Ishikawa (cell line): ENCODE results near the gene MAP3K19.

ENCODE experiments used
- CEBPB ChIP-seq: IDR thresholded peaks from 2 replicates; pipeline ENCODE4 v1.6.1; 2012
- CREB1 ChIP-seq: IDR thresholded peaks from 2 replicates; pipeline ENCODE4 v1.6.1; 2012; ENCODE audit warnings: low read depth
- EGR1 ChIP-seq: IDR thresholded peaks from 2 replicates; pipeline ENCODE4 v1.6.1; 2012
- EP300 ChIP-seq: IDR thresholded peaks from 2 replicates; pipeline ENCODE4 v1.6.1; 2012; ENCODE audit warnings: borderline replicate concordance
- FOXM1 ChIP-seq: IDR thresholded peaks from 2 replicates; pipeline ENCODE4 v1.6.1; 2012; ENCODE audit warnings: low read depth, borderline replicate concordance
- NFIC ChIP-seq: IDR thresholded peaks from 2 replicates; pipeline ENCODE4 v1.6.1; 2012
- RAD21 ChIP-seq: IDR thresholded peaks from 2 replicates; pipeline ENCODE4 v1.6.1; 2012; ENCODE audit warnings: low read depth
- TAF1 ChIP-seq: IDR thresholded peaks from 2 replicates; pipeline ENCODE4 v1.6.1; 2012; ENCODE audit warnings: low read depth, mild to moderate bottlenecking
- TCF12 ChIP-seq: IDR thresholded peaks from 2 replicates; pipeline ENCODE4 v1.6.1; 2012; ENCODE audit warnings: low read depth
- TEAD4 ChIP-seq: IDR thresholded peaks from 2 replicates; pipeline ENCODE4 v1.6.1; 2012
- YY1 ChIP-seq: IDR thresholded peaks from 2 replicates; pipeline ENCODE4 v1.6.1; 2012; ENCODE audit warnings: low read depth
- ZBTB7A ChIP-seq: IDR thresholded peaks from 2 replicates; pipeline ENCODE4 v1.6.1; 2012; ENCODE audit warnings: low read depth
- TF ChIP-seq, protein P1 (sequence below): IDR thresholded peaks from 2 replicates; pipeline ENCODE4 v1.6.1; 2012
- TF ChIP-seq, protein P2 (sequence below): IDR thresholded peaks from 2 replicates; pipeline ENCODE4 v1.6.1; 2012; ENCODE audit warnings: low read depth, mild to moderate bottlenecking
- TF ChIP-seq, protein P3 (sequence below): IDR thresholded peaks from 2 replicates; pipeline ENCODE4 v1.6.1; 2012

Gene MAP3K19

DNA sequence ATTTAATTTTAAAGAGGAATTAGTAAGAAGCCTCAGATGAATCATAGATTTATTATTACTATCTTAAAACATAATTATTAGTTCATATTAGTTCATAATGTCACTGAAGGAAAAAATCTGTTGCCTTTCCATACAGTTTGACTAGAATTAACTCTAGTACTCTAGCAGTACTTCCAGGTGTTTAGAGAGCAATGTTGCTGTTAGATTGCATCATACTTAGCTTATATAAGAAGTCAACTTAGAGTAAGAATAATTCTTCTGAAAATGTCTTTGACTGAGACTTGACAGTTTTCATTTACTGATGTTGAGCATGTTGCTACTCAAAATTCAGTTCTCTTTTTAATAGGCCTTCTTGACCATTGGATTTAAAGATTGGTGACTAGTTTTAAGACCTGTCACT is 9.5 kb upstream of the MAP3K19 start:
- TF ChIP-seq TCF12 (no peak), CEBPB (peak; percentile 70)

DNA sequence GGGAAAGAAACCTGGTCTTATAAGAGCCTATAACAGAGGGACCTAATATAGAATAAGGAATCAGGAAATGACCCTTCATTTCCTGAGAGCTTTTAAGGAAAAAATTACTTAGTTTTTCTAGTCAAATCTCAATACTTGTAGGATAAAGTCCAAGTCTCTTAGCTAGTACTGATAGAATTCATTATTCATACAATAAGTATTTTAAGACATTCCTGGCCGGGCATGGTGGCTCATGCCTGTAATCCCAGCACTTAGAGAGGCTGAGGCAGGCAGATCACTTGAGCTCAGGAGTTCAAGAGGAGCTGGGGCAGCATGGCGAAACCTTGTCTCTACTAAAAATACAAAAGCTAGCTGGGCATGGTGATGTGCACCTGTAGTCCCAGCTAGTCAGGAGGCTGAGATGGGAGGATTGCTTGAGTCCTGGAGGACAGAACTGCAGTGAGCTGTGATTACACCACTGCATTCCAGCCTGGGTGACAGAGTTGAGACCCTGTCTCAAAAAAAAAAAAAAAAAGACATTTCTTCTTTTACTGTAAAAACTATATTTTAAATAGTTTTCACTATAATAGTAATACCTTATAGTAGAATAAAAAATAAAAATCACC is 8.0 kb upstream of the MAP3K19 start:
- no peak for TF ChIP-seq EGR1
- no peak for TF ChIP-seq TCF12
- TF ChIP-seq TEAD4 = no peak
- TF ChIP-seq ZBTB7A = no peak
- no peak for TF ChIP-seq CREB1
- no peak for TF ChIP-seq TAF1
- no peak for TF ChIP-seq NFIC
- no peak for TF ChIP-seq RAD21
- TF ChIP-seq YY1 = no peak
- TF ChIP-seq, protein P1, sequence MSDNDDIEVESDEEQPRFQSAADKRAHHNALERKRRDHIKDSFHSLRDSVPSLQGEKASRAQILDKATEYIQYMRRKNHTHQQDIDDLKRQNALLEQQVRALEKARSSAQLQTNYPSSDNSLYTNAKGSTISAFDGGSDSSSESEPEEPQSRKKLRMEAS = no peak
- TF ChIP-seq CEBPB = no peak
- TF ChIP-seq FOXM1 = no peak
- TF ChIP-seq, protein P2, sequence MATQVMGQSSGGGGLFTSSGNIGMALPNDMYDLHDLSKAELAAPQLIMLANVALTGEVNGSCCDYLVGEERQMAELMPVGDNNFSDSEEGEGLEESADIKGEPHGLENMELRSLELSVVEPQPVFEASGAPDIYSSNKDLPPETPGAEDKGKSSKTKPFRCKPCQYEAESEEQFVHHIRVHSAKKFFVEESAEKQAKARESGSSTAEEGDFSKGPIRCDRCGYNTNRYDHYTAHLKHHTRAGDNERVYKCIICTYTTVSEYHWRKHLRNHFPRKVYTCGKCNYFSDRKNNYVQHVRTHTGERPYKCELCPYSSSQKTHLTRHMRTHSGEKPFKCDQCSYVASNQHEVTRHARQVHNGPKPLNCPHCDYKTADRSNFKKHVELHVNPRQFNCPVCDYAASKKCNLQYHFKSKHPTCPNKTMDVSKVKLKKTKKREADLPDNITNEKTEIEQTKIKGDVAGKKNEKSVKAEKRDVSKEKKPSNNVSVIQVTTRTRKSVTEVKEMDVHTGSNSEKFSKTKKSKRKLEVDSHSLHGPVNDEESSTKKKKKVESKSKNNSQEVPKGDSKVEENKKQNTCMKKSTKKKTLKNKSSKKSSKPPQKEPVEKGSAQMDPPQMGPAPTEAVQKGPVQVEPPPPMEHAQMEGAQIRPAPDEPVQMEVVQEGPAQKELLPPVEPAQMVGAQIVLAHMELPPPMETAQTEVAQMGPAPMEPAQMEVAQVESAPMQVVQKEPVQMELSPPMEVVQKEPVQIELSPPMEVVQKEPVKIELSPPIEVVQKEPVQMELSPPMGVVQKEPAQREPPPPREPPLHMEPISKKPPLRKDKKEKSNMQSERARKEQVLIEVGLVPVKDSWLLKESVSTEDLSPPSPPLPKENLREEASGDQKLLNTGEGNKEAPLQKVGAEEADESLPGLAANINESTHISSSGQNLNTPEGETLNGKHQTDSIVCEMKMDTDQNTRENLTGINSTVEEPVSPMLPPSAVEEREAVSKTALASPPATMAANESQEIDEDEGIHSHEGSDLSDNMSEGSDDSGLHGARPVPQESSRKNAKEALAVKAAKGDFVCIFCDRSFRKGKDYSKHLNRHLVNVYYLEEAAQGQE = no peak
- TF ChIP-seq, protein P3, sequence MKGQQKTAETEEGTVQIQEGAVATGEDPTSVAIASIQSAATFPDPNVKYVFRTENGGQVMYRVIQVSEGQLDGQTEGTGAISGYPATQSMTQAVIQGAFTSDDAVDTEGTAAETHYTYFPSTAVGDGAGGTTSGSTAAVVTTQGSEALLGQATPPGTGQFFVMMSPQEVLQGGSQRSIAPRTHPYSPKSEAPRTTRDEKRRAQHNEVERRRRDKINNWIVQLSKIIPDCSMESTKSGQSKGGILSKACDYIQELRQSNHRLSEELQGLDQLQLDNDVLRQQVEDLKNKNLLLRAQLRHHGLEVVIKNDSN = no peak
- no peak for TF ChIP-seq EP300

DNA sequence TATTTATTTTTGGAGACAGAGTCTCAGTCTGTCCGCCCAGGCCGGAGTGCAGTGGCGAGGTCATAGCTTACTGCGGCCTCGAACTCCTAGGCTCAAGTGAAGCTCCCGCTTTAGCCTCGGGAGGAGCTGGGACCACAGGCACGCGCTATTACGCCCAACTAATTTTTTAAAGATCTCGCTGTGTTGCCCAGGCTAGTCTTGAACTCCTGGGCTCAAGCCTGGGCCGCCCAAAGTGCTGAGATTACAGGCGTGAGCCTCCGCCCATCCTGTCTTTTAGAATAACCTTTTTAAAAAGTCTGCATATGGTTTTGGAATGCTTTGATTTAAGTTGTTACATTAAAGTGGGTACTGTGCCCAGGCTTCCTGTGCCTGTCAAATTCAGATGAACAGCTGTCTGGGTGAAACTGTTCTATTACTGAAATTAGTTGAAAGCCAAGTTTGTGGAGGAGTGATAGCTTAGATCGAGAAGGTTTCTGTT is 5.8 kb upstream of the MAP3K19 start:
- TF ChIP-seq EGR1 (no peak), ZBTB7A (no peak), FOXM1 (no peak), CEBPB (no peak), EP300 (no peak), NFIC (no peak), TCF12 (no peak), TAF1 (no peak), TEAD4 (no peak), RAD21 (no peak), CREB1 (no peak), YY1 (no peak)
- TF ChIP-seq, protein P3 = no peak
- TF ChIP-seq, protein P1 = no peak
- TF ChIP-seq, protein P2 = no peak

DNA sequence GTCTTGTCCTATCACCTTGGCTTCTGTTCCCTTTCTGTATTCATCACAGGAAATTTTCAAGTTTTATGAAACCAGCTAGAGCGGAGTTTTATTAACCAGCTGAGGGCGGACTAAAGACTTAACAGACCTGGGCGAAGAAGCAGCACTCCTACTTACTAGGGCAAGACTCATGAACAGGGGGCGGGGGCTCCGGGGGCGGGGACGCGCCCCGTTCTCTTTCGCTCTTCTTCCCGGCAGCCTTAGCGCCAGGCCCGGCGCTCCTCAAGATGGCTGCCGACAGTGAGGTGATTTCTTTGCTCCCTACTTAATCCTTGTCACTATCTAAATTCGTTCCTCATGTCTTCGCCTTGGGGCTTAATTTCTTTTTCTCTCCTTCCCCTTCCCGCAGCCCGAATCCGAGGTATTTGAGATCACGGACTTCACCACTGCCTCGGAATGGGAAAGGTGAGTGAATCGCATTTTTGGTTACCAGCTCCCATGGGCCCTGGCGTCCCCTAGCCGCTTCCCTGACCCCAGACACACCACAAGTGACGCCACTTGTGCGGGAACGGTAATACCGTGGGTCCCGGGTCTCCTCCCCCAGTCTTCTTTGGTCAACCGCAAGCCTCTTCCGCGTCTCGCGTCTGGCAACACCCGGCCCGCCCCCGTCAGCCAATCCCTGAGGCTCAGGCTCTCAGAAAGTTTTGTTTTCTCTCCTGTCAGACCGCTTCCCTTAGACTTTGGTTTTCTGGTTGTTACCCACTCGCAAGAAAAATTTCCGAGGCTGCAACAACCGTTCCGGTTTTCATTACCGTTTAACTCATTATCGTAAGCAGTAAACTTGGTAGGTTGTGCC is 5.0 kb upstream of the MAP3K19 start, which contains the start of gene RAB3GAP1:
TSS of gene RAB3GAP1 (plus strand) at position 251 of the 835 bp plus-strand sequence. CDS start at position 267, 16 bp downstream.
- TF ChIP-seq ZBTB7A (peak; percentile 46; the same call in 1 of the 2 replicates), CEBPB (no peak), TCF12 (peak; percentile 54; the same call in 1 of the 2 replicates), EGR1 (0 out of 2 replicates have a peak, but pooled peaks have one; percentile 32), CREB1 (no peak), TEAD4 (no peak), YY1 (peak; percentile 96), FOXM1 (no peak), TAF1 (peak; percentile 90)
- TF ChIP-seq, protein P1 = peak; percentile 40; the same call in 1 of the 2 replicates

DNA sequence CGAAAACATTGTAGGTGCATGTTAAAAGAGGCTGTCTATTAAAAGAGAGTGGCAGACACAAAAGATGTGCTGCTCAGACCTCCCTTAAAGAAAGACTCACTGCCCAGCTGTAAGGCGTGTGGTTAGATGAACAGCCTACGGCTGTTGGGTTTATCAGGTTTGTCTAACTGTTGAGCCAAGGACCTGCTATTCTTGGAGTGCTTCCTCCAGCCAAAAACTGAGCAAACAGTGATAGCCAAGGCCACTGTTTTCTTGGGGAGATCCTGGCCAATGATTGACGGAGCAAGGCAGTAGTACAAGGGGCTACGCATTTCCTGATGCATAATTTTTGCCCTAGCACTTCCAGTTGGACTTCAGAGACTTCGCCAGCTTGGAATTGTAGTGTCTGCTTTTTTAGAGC is 3.4 kb upstream of the MAP3K19 start:
- TF ChIP-seq YY1 (no peak), FOXM1 (no peak), ZBTB7A (no peak), TEAD4 (no peak), EP300 (no peak), NFIC (no peak), TAF1 (no peak), TCF12 (no peak), RAD21 (no peak), CEBPB (no peak), EGR1 (no peak), CREB1 (no peak)
- TF ChIP-seq, protein P3 = no peak
- TF ChIP-seq, protein P1 = no peak
- TF ChIP-seq, protein P2 = no peak
